PC-9 (cell line): Measurements from ENCODE around the gene EIF4G3. TPM values are rescaled to one million over a fixed set of nuclear protein-coding genes. Genes with fewer than 3 reads are reported as not detected.

Experiments used
- BruUV-seq: library from RNA; stranded (reverse); fragments of 400-500 nt; replicated peaks from 2 replicates; lab custom pipeline; 2021; lab: Mats Ljungman, UMichigan
- CTCF ChIA-PET: fragments of 300-600 bp; sonication (Branson Sonifier 250); formaldehyde crosslinking; loops from one replicate; lab custom pipeline; 2022; ENCODE audit warnings: antibody characterized with exemption; lab: Charles Lee
- POLR2A ChIA-PET: fragments of 300-600 bp; sonication (Branson Sonifier 250); formaldehyde crosslinking; loops from one replicate; lab custom pipeline; 2022; ENCODE audit warnings: antibody characterized with exemption; ENCODE audit not compliant: unreplicated experiment; lab: Charles Lee
- DNase-seq, 2 experiments: peaks; one replicate each; pipeline versions ENCODE4 v3.0.0 to v3.0.0-alpha.2; 2015 to 2022; ENCODE audit warnings: mixed read lengths in 1 of 2
- H2AFZ ChIP-seq: fragments of 200-600 bp; sonication (generic); 2 replicates; pipeline ENCODE4 v1.8.1; 2017; ENCODE audit warnings: antibody characterized with exemption
- H3F3A ChIP-seq: fragments of 200-600 bp; sonication (generic); 2 replicates; pipeline ENCODE4 v1.8.1; 2017; ENCODE audit warnings: antibody characterized with exemption, mild to moderate bottlenecking, low read depth; ENCODE audit not compliant: insufficient read depth
- H3K27ac ChIP-seq: fragments of 200-600 bp; sonication (generic); 2 replicates; pipeline ENCODE4 v1.6.1; 2016; ENCODE audit warnings: mixed run types
- H3K27me3 ChIP-seq: fragments of 200-600 bp; sonication (generic); 2 replicates; pipeline ENCODE4 v1.6.1; 2016; ENCODE audit warnings: low read depth, mixed run types; ENCODE audit not compliant: insufficient read depth
- H3K36me3 ChIP-seq: fragments of 200-600 bp; sonication (generic); 2 replicates; pipeline ENCODE4 v1.6.1; 2016; ENCODE audit warnings: low read depth, mixed run types
- H3K4me1 ChIP-seq: fragments of 200-600 bp; sonication (generic); replicated peaks from 2 replicates; pipeline ENCODE4 v1.6.1; 2016; ENCODE audit warnings: mixed run types; ENCODE audit not compliant: insufficient read depth
- H3K4me2 ChIP-seq: fragments of 200-600 bp; sonication (generic); 2 replicates; pipeline ENCODE4 v1.6.1; 2017; ENCODE audit warnings: mixed run types
- H3K4me3 ChIP-seq: fragments of 200-600 bp; sonication (generic); 2 replicates; pipeline ENCODE4 v1.6.1; 2016; ENCODE audit warnings: mixed run types
- H3K79me2 ChIP-seq: fragments of 200-600 bp; sonication (generic); 2 replicates; pipeline ENCODE4 v1.6.1; 2017; ENCODE audit warnings: low read depth, mixed run types
- H3K9me2 ChIP-seq: fragments of 200-600 bp; sonication (generic); 2 replicates; pipeline ENCODE4 v1.8.1; 2017; ENCODE audit warnings: mild to moderate bottlenecking; ENCODE audit not compliant: insufficient read depth
- H3K9me3 ChIP-seq: fragments of 200-600 bp; sonication (generic); 2 replicates; pipeline ENCODE4 v1.8.1; 2016; ENCODE audit warnings: low read depth; ENCODE audit not compliant: insufficient read depth
- H4K20me1 ChIP-seq: fragments of 200-600 bp; sonication (generic); 2 replicates; pipeline ENCODE4 v1.8.1; 2017; ENCODE audit not compliant: insufficient read depth
- CTCF ChIP-seq: fragments of 200-600 bp; sonication (generic); conservative IDR thresholded peaks from 2 replicates; pipeline ENCODE4 v1.6.1; 2017; ENCODE audit warnings: mixed run types, antibody characterized with exemption, mild to moderate bottlenecking, moderate library complexity
- EZH2 ChIP-seq: fragments of 200-600 bp; sonication (generic); IDR thresholded peaks from 2 replicates; pipeline ENCODE4 v1.8.0; 2017; ENCODE audit warnings: antibody characterized with exemption, low read depth
- intact Hi-C: fragments of 100-400 bp; cut with micrococcal nuclease; formaldehyde crosslinking; loops from one replicate; pipeline ENCODE4 v1.10.0; 2022; ENCODE audit not compliant: unreplicated experiment
- total RNA-seq: library from RNA; stranded (reverse); gene quantifications from 2 replicates; pipeline ENCODE4 v1.2.3, GENCODE V29; 2021

EIF4G3 gene
- total RNA-seq, 1 experiment from 2014 or later: 63.2 TPM

GRCh38 chr1:20936621-20937020 is 240.1 kb downstream of the EIF4G3 start:
- Histone ChIP-seq H3K4me1 (no peaks in the 10 kb centered on the region), H3K4me3 (no peak overlapping the region), H3K9me3 (no peaks in the 10 kb centered on the region), H3K79me2 (no peaks in the 10 kb centered on the region), H3F3A (no peaks in the 10 kb centered on the region), H2AFZ (no peak overlapping the region), H3K27ac (no peak overlapping the region), H3K9me2 (no peaks in the 10 kb centered on the region), H3K36me3 (no peaks in the 10 kb centered on the region; the same call in 1 of the 2 replicates), H3K27me3 (no peaks in the 10 kb centered on the region), H4K20me1 (no peaks in the 10 kb centered on the region; the same call in 1 of the 2 replicates), H3K4me2 (no peak overlapping the region)
- ChIA-PET POLR2A (no interaction called here), CTCF (no interaction called here)
- intact Hi-C loops: no loop called here
- BruUV-seq: no TSS peak
- TF ChIP-seq EZH2 (no peak), CTCF (no peak)
- no peak for DNase-seq

GRCh38 chr1:20936216-20936615 is 240.5 kb downstream of the EIF4G3 start:
- no peaks in the 10 kb centered on the region for H3K79me2 ChIP-seq
- H3K36me3 ChIP-seq: no peaks in the 10 kb centered on the region; the same call in 1 of the 2 replicates
- no peaks in the 10 kb centered on the region for H3K9me2 ChIP-seq
- no peak for DNase-seq
- H3K27me3 ChIP-seq: no peaks in the 10 kb centered on the region
- H3K9me3 ChIP-seq: no peaks in the 10 kb centered on the region
- no peak overlapping the region for H3K4me2 ChIP-seq
- no peak overlapping the region for H2AFZ ChIP-seq
- H4K20me1 ChIP-seq: no peaks in the 10 kb centered on the region; the same call in 1 of the 2 replicates
- ChIA-PET POLR2A (no interaction called here), CTCF (no interaction called here)
- intact Hi-C loops: no loop called here
- no TSS peak for BruUV-seq
- H3K4me3 ChIP-seq: no peak overlapping the region
- TF ChIP-seq CTCF (no peak), EZH2 (no peak)
- H3K4me1 ChIP-seq: no peaks in the 10 kb centered on the region
- no peak overlapping the region for H3K27ac ChIP-seq
- no peaks in the 10 kb centered on the region for H3F3A ChIP-seq

DNA sequence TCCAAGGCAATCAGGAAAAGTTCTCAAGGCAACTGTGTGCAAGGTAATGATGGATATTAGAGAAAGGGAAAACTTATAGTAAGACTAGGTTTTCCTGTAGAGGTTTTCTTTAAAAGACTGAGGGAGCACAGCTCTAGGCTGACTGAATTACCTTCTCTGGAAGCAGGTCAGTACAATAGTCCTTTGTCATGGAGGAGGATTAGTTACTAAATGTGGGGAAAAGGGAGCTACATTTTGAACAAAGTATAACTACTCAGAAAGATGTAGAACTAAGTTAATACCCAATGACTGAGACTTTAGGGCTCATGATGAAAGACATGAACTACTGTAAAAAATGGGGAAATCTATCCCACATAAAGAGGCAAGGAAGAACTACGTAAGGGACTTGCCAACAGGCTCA is 241.0 kb downstream of the EIF4G3 start:
- CTCF ChIA-PET: no interaction called here
- BruUV-seq: no TSS peak
- H3K9me2 ChIP-seq: no peaks in the 10 kb centered on the region
- H3K4me1 ChIP-seq: no peaks in the 10 kb centered on the region
- TF ChIP-seq CTCF: no peak
- TF ChIP-seq EZH2: no peak
- no peaks in the 10 kb centered on the region for H3K9me3 ChIP-seq
- no peaks in the 10 kb centered on the region for H3K79me2 ChIP-seq
- DNase-seq: no peak
- no peak overlapping the region for H3K4me2 ChIP-seq
- intact Hi-C loops: no loop called here
- no peak overlapping the region for H2AFZ ChIP-seq
- H3K36me3 ChIP-seq: no peaks in the 10 kb centered on the region; the same call in 1 of the 2 replicates
- POLR2A ChIA-PET: no interaction called here
- no peaks in the 10 kb centered on the region; the same call in 1 of the 2 replicates for H4K20me1 ChIP-seq
- no peaks in the 10 kb centered on the region for H3K27me3 ChIP-seq
- no peak overlapping the region for H3K27ac ChIP-seq
- H3K4me3 ChIP-seq: no peak overlapping the region
- H3F3A ChIP-seq: no peaks in the 10 kb centered on the region
